Retinal pigment epithelial cell (primary cell): ENCODE data around the gene BTLA.
"Not testable (repeated sequence)": the region's sequence is repeated elsewhere in the genome, so short reads cannot be mapped to it uniquely, and the experiment has no call there.

ENCODE experiments used
- DNase-seq: peaks from one replicate; pipeline ENCODE4 v3.0.0-alpha.2; 2010; ENCODE audit warnings: low read depth
- H3K4me3 ChIP-seq: 2 replicates; pipeline ENCODE4 v1.5.1; 2011; ENCODE audit warnings: mild to moderate bottlenecking, low read length, control low read depth, moderate library complexity
- TF ChIP-seq, protein P1 (sequence below): conservative IDR thresholded peaks from 2 replicates; pipeline ENCODE4 v1.5.1; 2011; ENCODE audit warnings: low read depth, low read length, control low read depth, inconsistent platforms

BTLA gene

GRCh38 chr3:112498914-112499711 is at the start of gene BTLA:
BTLA (minus strand) TSS chr3:112499472; CDS start chr3:112499358, 114 bp downstream.
- TF ChIP-seq, protein P1, sequence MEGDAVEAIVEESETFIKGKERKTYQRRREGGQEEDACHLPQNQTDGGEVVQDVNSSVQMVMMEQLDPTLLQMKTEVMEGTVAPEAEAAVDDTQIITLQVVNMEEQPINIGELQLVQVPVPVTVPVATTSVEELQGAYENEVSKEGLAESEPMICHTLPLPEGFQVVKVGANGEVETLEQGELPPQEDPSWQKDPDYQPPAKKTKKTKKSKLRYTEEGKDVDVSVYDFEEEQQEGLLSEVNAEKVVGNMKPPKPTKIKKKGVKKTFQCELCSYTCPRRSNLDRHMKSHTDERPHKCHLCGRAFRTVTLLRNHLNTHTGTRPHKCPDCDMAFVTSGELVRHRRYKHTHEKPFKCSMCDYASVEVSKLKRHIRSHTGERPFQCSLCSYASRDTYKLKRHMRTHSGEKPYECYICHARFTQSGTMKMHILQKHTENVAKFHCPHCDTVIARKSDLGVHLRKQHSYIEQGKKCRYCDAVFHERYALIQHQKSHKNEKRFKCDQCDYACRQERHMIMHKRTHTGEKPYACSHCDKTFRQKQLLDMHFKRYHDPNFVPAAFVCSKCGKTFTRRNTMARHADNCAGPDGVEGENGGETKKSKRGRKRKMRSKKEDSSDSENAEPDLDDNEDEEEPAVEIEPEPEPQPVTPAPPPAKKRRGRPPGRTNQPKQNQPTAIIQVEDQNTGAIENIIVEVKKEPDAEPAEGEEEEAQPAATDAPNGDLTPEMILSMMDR, result no peak
- no peak within 1 kb of the TSS for H3K4me3 ChIP-seq
- no peak for DNase-seq

DNA sequence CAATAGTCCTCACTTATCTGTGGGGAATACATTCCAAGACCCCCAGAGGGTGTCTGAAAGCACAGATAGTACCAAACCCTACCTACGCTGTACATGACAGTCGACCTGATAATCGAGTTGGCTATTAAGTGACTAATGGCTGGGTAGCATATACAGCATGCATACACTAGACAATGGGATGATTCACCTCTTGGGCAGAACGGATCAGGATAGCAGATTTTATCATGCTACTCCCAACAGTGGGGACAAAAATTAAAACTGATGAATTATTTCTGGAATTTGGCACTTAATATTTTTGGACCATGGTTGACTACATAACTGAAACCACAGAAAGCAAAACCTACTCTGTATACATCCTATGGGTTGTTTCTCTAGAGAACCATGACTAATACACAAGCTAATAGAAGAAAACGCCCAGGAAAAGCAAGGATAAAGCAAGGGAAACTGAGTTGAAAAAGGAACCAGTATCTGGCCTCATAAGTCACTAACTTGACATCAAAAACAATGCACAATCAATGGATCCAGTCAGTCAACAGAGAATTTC is 47.0 kb upstream of the BTLA start:
- DNase-seq, result no peak
- no peak overlapping the region for H3K4me3 ChIP-seq
- TF ChIP-seq, protein P1, result no peak

GRCh38 chr3:112539825-112540650 is 40.8 kb upstream of the BTLA start:
- TF ChIP-seq, protein P1, result no peak
- H3K4me3 ChIP-seq, result no peak overlapping the region
- DNase-seq, result no peak

DNA sequence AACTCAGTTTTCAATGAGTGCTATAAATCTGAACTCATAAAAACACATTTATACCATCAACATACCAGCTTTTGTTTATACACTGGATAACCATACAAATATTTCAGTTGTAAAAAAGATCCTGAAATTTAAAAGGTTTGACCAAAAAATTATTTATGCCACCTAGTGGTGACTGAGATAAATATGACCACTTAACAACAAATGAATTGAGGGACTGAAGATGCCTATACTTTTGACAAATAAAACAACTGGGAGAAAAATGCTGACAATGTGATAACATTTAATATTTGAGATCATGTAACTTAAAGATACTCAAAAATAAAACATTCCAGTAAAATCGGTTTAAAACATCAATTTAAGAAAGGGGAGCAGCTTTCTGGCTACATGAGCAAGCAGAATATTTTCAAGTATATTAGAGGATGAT is 32.1 kb upstream of the BTLA start:
- DNase-seq, result peak; percentile 10
- H3K4me3 ChIP-seq, result no peak overlapping the region
- TF ChIP-seq, protein P1, result peak; percentile 44

- TF ChIP-seq, protein P1, result no peak
- no peak for DNase-seq
- H3K4me3 ChIP-seq, result no peak overlapping the region
These were observed 31.3 kb upstream of the BTLA start for GRCh38 chr3:112530573-112530972.

DNA sequence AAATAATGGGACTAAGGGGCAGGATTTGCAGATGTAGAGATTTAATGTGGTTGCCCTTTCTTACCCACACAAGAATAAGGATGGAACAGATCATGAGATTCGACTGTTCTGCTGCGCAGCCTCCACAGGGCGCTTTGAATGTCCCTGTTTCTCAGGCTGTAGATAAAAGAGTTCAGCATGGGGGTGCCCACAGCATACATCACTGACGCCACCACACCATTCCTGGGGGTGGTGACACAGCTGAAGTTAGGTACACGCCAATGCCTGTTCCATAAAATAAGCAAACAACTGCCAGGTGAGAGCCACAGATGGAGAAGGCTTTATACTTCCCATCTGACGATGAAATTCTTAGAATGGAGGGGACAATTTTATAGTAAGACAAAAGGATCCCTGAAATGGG is 24.9 kb upstream of the BTLA start:
- DNase-seq, H3K4me3 ChIP-seq: not testable (repeated sequence)

DNA sequence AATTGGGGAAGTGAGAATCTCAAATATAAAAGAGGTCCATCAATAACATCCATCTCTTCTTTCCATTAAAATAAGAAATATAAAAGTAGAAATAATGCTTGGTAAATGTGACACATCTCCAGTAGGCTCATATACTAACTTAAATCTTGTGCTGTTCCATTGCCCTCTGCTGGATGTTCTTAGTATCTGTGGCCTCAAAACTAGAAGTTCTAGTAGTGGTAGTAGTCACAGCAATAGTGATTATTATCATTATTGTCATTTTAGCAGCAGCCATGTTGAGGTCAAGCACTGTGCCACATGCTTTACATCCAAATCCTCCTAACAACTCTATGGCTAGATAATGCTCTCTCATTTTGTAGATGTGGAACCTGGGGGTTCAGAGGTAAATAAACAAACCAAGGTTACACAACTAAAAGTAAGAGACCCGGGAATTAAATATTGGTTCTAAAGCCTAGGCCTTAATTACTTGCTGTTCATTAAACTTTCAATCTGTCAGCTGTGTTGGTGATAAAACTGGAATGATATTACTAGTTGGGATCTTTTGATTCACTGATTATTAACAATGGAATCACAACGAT is 20.2 kb upstream of the BTLA start:
- H3K4me3 ChIP-seq, result no peak overlapping the region
- TF ChIP-seq, protein P1, result peak; percentile 79
- DNase-seq, result peak; percentile 26

- not testable (repeated sequence) for H3K4me3 ChIP-seq, DNase-seq
These were observed 19.7 kb upstream of the BTLA start for GRCh38 chr3:112518970-112519369.
